Mesodermal cell (in vitro differentiated cells): ENCODE results near the gene PARD3B.

Experiments
- H3K27ac ChIP-seq: 2 replicates; pipeline ENCODE4 v1.7.0; 2013; ENCODE audit warnings: mild to moderate bottlenecking, low read depth, low read length, moderate library complexity; ENCODE audit not compliant: severe bottlenecking
- H3K36me3 ChIP-seq: 2 replicates; pipeline ENCODE4 v1.7.1; 2013; ENCODE audit warnings: mild to moderate bottlenecking, low read length, moderate library complexity; ENCODE audit not compliant: control insufficient read depth, insufficient read depth
- H3K4me1 ChIP-seq: one replicate; pipeline ENCODE4 v1.7.1; 2013; ENCODE audit warnings: mild to moderate bottlenecking, low read length; ENCODE audit not compliant: insufficient read depth, control insufficient read depth, poor library complexity, severe bottlenecking
- H3K4me3 ChIP-seq: 2 replicates; pipeline ENCODE4 v1.7.0; 2013; ENCODE audit warnings: low read length, control low read depth, mild to moderate bottlenecking; ENCODE audit not compliant: insufficient read depth, poor library complexity, severe bottlenecking; ENCODE audit errors: extremely low read depth
- H3K9me3 ChIP-seq: 2 replicates; pipeline ENCODE4 v1.7.1; 2013; ENCODE audit warnings: mild to moderate bottlenecking, low read length, moderate library complexity; ENCODE audit not compliant: control insufficient read depth
- WGBS, 2 experiments: methylation state at CpG; one replicate each; pipeline ENCODE4 v1.1.5; 2013; ENCODE audit warnings: missing lambda C conversion rate in 2 of 2; ENCODE audit not compliant: insufficient coverage in 2 of 2; 5-methylcytosine and 5-hydroxymethylcytosine counted together

The PARD3B gene

GRCh38 chr2:204945376-204945775, 400.1 kb downstream of the PARD3B start:
- H3K4me1 ChIP-seq: no peaks in the 10 kb centered on the region
- no peaks in the 10 kb centered on the region for H3K36me3 ChIP-seq
- H3K9me3 ChIP-seq: peaks cover 14% of the 10 kb centered on the region
- no peak overlapping the region for H3K27ac ChIP-seq
- no peak overlapping the region for H3K4me3 ChIP-seq
- WGBS, 2 experiments: 100% methylated on average over 1 of the region's 2 CpGs; no CpG with 5 or more reads in 1 of the 2 experiments

GRCh38 chr2:204946892-204947291, 401.6 kb downstream of the PARD3B start:
- Histone ChIP-seq H3K4me3 (no peak overlapping the region), H3K9me3 (peaks cover 14% of the 10 kb centered on the region), H3K27ac (no peak overlapping the region), H3K4me1 (no peaks in the 10 kb centered on the region), H3K36me3 (no peaks in the 10 kb centered on the region)
- no CpG with 5 or more reads among the region's 2 CpGs for WGBS, 2 experiments

GRCh38 chr2:204947405-204947804, 402.1 kb downstream of the PARD3B start:
- Histone ChIP-seq H3K4me3 (no peak overlapping the region), H3K4me1 (no peaks in the 10 kb centered on the region), H3K27ac (no peak overlapping the region), H3K36me3 (no peaks in the 10 kb centered on the region), H3K9me3 (peaks cover 14% of the 10 kb centered on the region)
- WGBS, 2 experiments: no CpG with 5 or more reads among the region's 1 CpG

- H3K27ac ChIP-seq: no peak overlapping the region
- no peak overlapping the region for H3K4me3 ChIP-seq
- 90 to 95% methylated on average over 2 of the region's 3 CpGs for WGBS, 2 experiments
Measured at GRCh38 chr2:204948024-204948763, 402.9 kb downstream of the PARD3B start.

GRCh38 chr2:204948822-204949221, 403.5 kb downstream of the PARD3B start:
- Histone ChIP-seq H3K4me3 (no peak overlapping the region), H3K36me3 (no peaks in the 10 kb centered on the region), H3K4me1 (no peaks in the 10 kb centered on the region), H3K9me3 (peaks cover 14% of the 10 kb centered on the region), H3K27ac (no peak overlapping the region)
- WGBS, 2 experiments: no CpG with 5 or more reads among the region's 1 CpG

More at GRCh38 chr2:204948024-204948763, 402.9 kb downstream of the PARD3B start:
- H3K36me3 ChIP-seq: no peaks in the 10 kb centered on the region
- no peaks in the 10 kb centered on the region for H3K4me1 ChIP-seq
- H3K9me3 ChIP-seq: peaks cover 14% of the 10 kb centered on the region

GRCh38 chr2:204950695-204951346, 405.5 kb downstream of the PARD3B start:
- Histone ChIP-seq H3K27ac (no peak overlapping the region), H3K4me1 (no peaks in the 10 kb centered on the region), H3K4me3 (no peak overlapping the region), H3K36me3 (no peaks in the 10 kb centered on the region), H3K9me3 (peaks cover 1% of the 10 kb centered on the region)
- 93% methylated on average over 2 of the region's 2 CpGs; no CpG with 5 or more reads in 1 of the 2 experiments for WGBS, 2 experiments

- WGBS, 2 experiments: 89 to 91% methylated on average over 1 of the region's 1 CpG
- H3K27ac ChIP-seq: no peak overlapping the region
- no peaks in the 10 kb centered on the region for H3K36me3 ChIP-seq
- no peaks in the 10 kb centered on the region for H3K9me3 ChIP-seq
- no peaks in the 10 kb centered on the region for H3K4me1 ChIP-seq
- no peak overlapping the region for H3K4me3 ChIP-seq
Measured at GRCh38 chr2:204958371-204958770, 413.1 kb downstream of the PARD3B start.

- no peak overlapping the region for H3K27ac ChIP-seq
- H3K4me1 ChIP-seq: no peaks in the 10 kb centered on the region
- no peaks in the 10 kb centered on the region for H3K36me3 ChIP-seq
- no peak overlapping the region for H3K4me3 ChIP-seq
- no peaks in the 10 kb centered on the region for H3K9me3 ChIP-seq
- no CpG with 5 or more reads among the region's 3 CpGs for WGBS, 2 experiments
Measured at GRCh38 chr2:204964414-204964813, 419.1 kb downstream of the PARD3B start.

- H3K27ac ChIP-seq: no peak overlapping the region
Measured at GRCh38 chr2:204966245-204966644, 421.0 kb downstream of the PARD3B start.

GRCh38 chr2:204967199-204967960, 422.1 kb downstream of the PARD3B start:
- Histone ChIP-seq H3K9me3 (no peaks in the 10 kb centered on the region), H3K27ac (no peak overlapping the region), H3K4me3 (no peak overlapping the region), H3K36me3 (no peaks in the 10 kb centered on the region), H3K4me1 (peaks cover 5% of the 10 kb centered on the region)
- 84 to 96% methylated on average over 4 of the region's 7 CpGs for WGBS, 2 experiments

More at GRCh38 chr2:204966245-204966644, 421.0 kb downstream of the PARD3B start:
- Histone ChIP-seq H3K4me1 (peaks cover 4% of the 10 kb centered on the region), H3K9me3 (no peaks in the 10 kb centered on the region), H3K36me3 (no peaks in the 10 kb centered on the region), H3K4me3 (no peak overlapping the region)
- WGBS, 2 experiments: 90 to 100% methylated on average over 2 to 3 of the region's 5 CpGs
